HCT116 (cell line): ENCODE measurements around the gene ALG1. TPM values are rescaled to one million over a fixed set of nuclear protein-coding genes. Genes with fewer than 3 reads are reported as not detected.
"Not testable (repeated sequence)": the region's sequence is repeated elsewhere in the genome, so short reads cannot be mapped to it uniquely, and the experiment has no call there.

Experiments used
- ATAC-seq: fragments of 200-7000 bp; cut with Tn5 transposase; 2 replicates; pipeline ENCODE4 v1.9.1; 2020; ENCODE audit warnings: mild to moderate bottlenecking, moderate library complexity
- BruUV-seq: library from RNA; stranded (reverse); fragments of 400-500 nt; replicated peaks from 2 replicates; lab custom pipeline; 2021; lab: Mats Ljungman, UMichigan
- CTCF ChIA-PET: fragments of 300-600 bp; sonication (Branson Sonifier 250); formaldehyde crosslinking; loops from one replicate; lab custom pipeline; 2021; ENCODE audit warnings: antibody characterized with exemption; lab: Charles Lee
- POLR2A ChIA-PET: fragments of 300-600, 350-600 bp; sonication (Branson Sonifier 250); formaldehyde crosslinking; loops from one replicate; lab custom pipeline; 2021; ENCODE audit warnings: antibody characterized with exemption; lab: Charles Lee
- RAD21 ChIA-PET, 2 experiments: fragments of 300-600 bp; sonication (Branson Sonifier 250); formaldehyde crosslinking; loops; one replicate each; lab custom pipeline; 2023; ENCODE audit warnings: low total read pairs in 2 of 2; ENCODE audit not compliant: uncharacterized antibody in 2 of 2, unreplicated experiment in 2 of 2, low non-redundant PET in 1 of 2; lab: Charles Lee
- DNase-seq: peaks from one replicate; pipeline ENCODE4 v3.0.0-alpha.2; 2010; ENCODE audit warnings: low read depth, low spot score
- H2AFZ ChIP-seq: fragments of 200-600 bp; shearing (Covaris generic), sonication (generic); 2 replicates; pipeline ENCODE4 v1.6.1; 2017; ENCODE audit warnings: low read depth, mixed run types, mixed read lengths, antibody characterized with exemption, low read length; ENCODE audit not compliant: poor library complexity, severe bottlenecking
- H3K27ac ChIP-seq: 2 replicates; pipeline ENCODE4 v1.5.1; 2012; ENCODE audit warnings: low read depth, low read length
- H3K27me3 ChIP-seq: fragments of 200-600 bp; sonication (generic); 2 replicates; pipeline ENCODE4 v1.6.1; 2016; ENCODE audit warnings: mixed run types, low read length, mixed read lengths; ENCODE audit not compliant: insufficient read depth
- H3K36me3 ChIP-seq, 2 experiments: fragments of 200-500 bp in 1 of 2; fragments of 200-600 bp in 1 of 2; sonication (Bioruptor generic) in 1 of 2; sonication (generic) in 1 of 2; 2 replicates each; pipeline versions ENCODE4 v1.5.1 to v1.6.1; 2014 to 2016; ENCODE audit warnings: low read length in 2 of 2, inconsistent platforms in 1 of 2, mixed read lengths in 1 of 2, mixed run types in 1 of 2; ENCODE audit not compliant: insufficient read depth in 2 of 2, control insufficient read depth in 1 of 2
- H3K4me1 ChIP-seq, 2 experiments: fragments of 200-600 bp in 1 of 2; sonication (generic) in 1 of 2; 2 replicates each; pipeline versions ENCODE4 v1.5.1 to v1.6.1; 2012 to 2017; ENCODE audit warnings: low read length in 2 of 2, inconsistent platforms in 1 of 2, mild to moderate bottlenecking in 1 of 2, mixed read lengths in 1 of 2, mixed run types in 1 of 2, moderate library complexity in 1 of 2; ENCODE audit not compliant: insufficient read depth in 2 of 2, control insufficient read depth in 1 of 2
- H3K4me2 ChIP-seq: fragments of 200-600 bp; sonication (generic); 2 replicates; pipeline ENCODE4 v1.6.1; 2017; ENCODE audit warnings: mixed run types, low read length, mixed read lengths
- H3K4me3 ChIP-seq, 2 experiments: fragments of 200-600 bp in 1 of 2; sonication (generic) in 1 of 2; replicated peaks in 1 of 2; 2 replicates each; pipeline ENCODE4 v1.5.1; 2011 to 2016; ENCODE audit warnings: low read length in 2 of 2, control low read depth in 1 of 2, low read depth in 1 of 2, mild to moderate bottlenecking in 1 of 2, mixed read lengths in 1 of 2, mixed run types in 1 of 2
- H3K79me2 ChIP-seq: fragments of 200-600 bp; sonication (generic); 2 replicates; pipeline ENCODE4 v1.6.1; 2017; ENCODE audit warnings: mild to moderate bottlenecking, mixed run types, low read length, moderate library complexity, mixed read lengths; ENCODE audit not compliant: insufficient read depth
- H3K9ac ChIP-seq: fragments of 200-600 bp; sonication (generic); 2 replicates; pipeline ENCODE4 v1.6.1; 2016; ENCODE audit warnings: low read length, mixed read lengths
- H3K9me2 ChIP-seq: fragments of 200-600 bp; sonication (generic), shearing (Covaris generic); 2 replicates; pipeline ENCODE4 v1.6.1; 2017; ENCODE audit warnings: mixed run types, mild to moderate bottlenecking, moderate library complexity; ENCODE audit not compliant: insufficient read depth
- H3K9me3 ChIP-seq, 2 experiments: fragments of 200-500 bp in 1 of 2; fragments of 200-600 bp in 1 of 2; sonication (Bioruptor generic) in 1 of 2; sonication (generic) in 1 of 2; 2 replicates each; pipeline ENCODE4 v1.6.1; 2014 to 2017; ENCODE audit warnings: low read length in 2 of 2, mixed read lengths in 2 of 2, inconsistent platforms in 1 of 2, low read depth in 1 of 2, mild to moderate bottlenecking in 1 of 2, mixed run types in 1 of 2, moderate library complexity in 1 of 2; ENCODE audit not compliant: control insufficient read depth in 1 of 2, insufficient read depth in 1 of 2
- H4K20me1 ChIP-seq: fragments of 200-600 bp; sonication (generic), shearing (Covaris generic); 2 replicates; pipeline ENCODE4 v1.6.1; 2017; ENCODE audit warnings: mixed run types, mild to moderate bottlenecking, moderate library complexity; ENCODE audit not compliant: insufficient read depth
- EGR1 ChIP-seq: IDR thresholded peaks from 2 replicates; pipeline ENCODE4 v1.6.1; 2012; ENCODE audit warnings: low read depth
- FOSL1 ChIP-seq: IDR thresholded peaks from 2 replicates; pipeline ENCODE4 v1.6.1; 2012; ENCODE audit warnings: low read depth
- SIN3A ChIP-seq: IDR thresholded peaks from 2 replicates; pipeline ENCODE4 v1.6.1; 2012; ENCODE audit warnings: low read depth
- SRF ChIP-seq: IDR thresholded peaks from 2 replicates; pipeline ENCODE4 v1.6.1; 2012; ENCODE audit warnings: low read depth
- TCF7L2 ChIP-seq: IDR thresholded peaks from 2 replicates; pipeline ENCODE4 v1.7.0; 2011; ENCODE audit warnings: borderline replicate concordance, inconsistent platforms; ENCODE audit not compliant: insufficient read depth, insufficient read length; ENCODE audit errors: extremely low read depth
- YY1 ChIP-seq: IDR thresholded peaks from 2 replicates; pipeline ENCODE4 v1.6.1; 2011; ENCODE audit warnings: low read length, low read depth, moderate library complexity, mild to moderate bottlenecking; ENCODE audit not compliant: insufficient replicate concordance; ENCODE audit errors: extremely low read depth
- ZNF274 ChIP-seq: fragments of 200-500 bp; sonication (Bioruptor generic); IDR thresholded peaks from 2 replicates; pipeline ENCODE4 v1.6.1; 2014; ENCODE audit warnings: mild to moderate bottlenecking, low read depth, low read length, inconsistent platforms
- intact Hi-C: fragments of 100-400 bp; cut with micrococcal nuclease; formaldehyde crosslinking; loops from 2 replicates; pipeline ENCODE4 v1.10.0; 2022
- total RNA-seq: library from RNA; stranded (reverse); gene quantifications from one replicate; pipeline ENCODE4 v1.2.1, GENCODE V29; 2021; ENCODE audit not compliant: unreplicated experiment
- TF ChIP-seq, protein P1 (sequence below): IDR thresholded peaks from 2 replicates; pipeline ENCODE4 v1.6.1; 2012
- TF ChIP-seq, protein P2 (sequence below): IDR thresholded peaks from 2 replicates; pipeline ENCODE4 v1.6.1; 2012

ALG1 gene
- total RNA-seq, 1 experiment from 2014 or later = 27.1 TPM

DNA sequence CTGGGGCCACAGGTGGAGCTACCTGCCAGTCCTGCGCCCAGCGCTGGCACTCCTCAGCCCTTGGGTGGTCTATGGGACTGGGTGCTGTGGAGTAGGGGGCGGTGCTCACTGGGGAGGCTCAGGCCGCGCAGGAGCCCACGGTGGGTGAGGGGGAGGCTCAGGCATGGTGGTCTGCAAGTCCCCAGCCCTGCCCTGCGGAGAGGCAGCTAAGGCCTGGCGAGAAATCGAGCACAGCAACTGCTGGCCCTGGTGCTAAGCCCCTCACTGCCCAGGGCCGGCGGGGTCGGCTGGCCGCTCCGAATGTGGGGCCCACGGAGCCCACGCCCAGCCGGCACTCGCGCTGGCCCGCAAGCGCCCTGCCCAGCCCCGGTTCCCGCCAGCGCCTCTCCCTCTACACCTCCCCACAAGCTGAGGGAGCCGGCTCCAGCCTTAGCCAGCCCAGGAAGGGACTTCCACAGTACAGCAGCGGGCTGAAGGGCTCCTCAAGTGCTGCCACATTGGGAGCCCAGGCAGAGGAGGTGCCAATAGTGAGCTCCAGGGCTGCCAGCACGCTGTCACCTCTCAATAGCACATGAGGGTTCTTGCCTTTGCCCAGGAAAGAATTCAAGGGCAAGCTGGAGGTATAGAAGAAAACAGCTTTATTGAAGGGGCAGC is 37.0 kb downstream of the ALG1 start:
- H2AFZ ChIP-seq = no peak overlapping the region
- H3K27ac ChIP-seq = no peak overlapping the region
- no TSS peak for BruUV-seq
- intact Hi-C loops = no loop called here
- H3K79me2 ChIP-seq = no peaks in the 10 kb centered on the region
- no peak for DNase-seq
- H3K9me3 ChIP-seq = no peaks in the 10 kb centered on the region
- H3K9me2 ChIP-seq = no peaks in the 10 kb centered on the region
- H3K9ac ChIP-seq = no peak overlapping the region
- H3K4me2 ChIP-seq = no peak overlapping the region
- POLR2A ChIA-PET = no interaction called here
- H4K20me1 ChIP-seq = no peaks in the 10 kb centered on the region
- no peaks in the 10 kb centered on the region for H3K36me3 ChIP-seq
- no peaks in the 10 kb centered on the region for H3K27me3 ChIP-seq
- H3K4me1 ChIP-seq = no peaks in the 10 kb centered on the region
- CTCF ChIA-PET = no interaction called here
- no peak for TF ChIP-seq YY1
- TF ChIP-seq, protein P1, sequence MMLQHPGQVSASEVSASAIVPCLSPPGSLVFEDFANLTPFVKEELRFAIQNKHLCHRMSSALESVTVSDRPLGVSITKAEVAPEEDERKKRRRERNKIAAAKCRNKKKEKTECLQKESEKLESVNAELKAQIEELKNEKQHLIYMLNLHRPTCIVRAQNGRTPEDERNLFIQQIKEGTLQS = no peak
- no peak for TF ChIP-seq SIN3A
- TF ChIP-seq EGR1 = no peak
- no peak for TF ChIP-seq SRF
- TF ChIP-seq, protein P2, sequence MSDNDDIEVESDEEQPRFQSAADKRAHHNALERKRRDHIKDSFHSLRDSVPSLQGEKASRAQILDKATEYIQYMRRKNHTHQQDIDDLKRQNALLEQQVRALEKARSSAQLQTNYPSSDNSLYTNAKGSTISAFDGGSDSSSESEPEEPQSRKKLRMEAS = no peak
- no peak for TF ChIP-seq FOSL1
- no peak for TF ChIP-seq TCF7L2
- TF ChIP-seq ZNF274 = no peak
- no peak for ATAC-seq
- RAD21 ChIA-PET = no interaction called here
- no peak overlapping the region for H3K4me3 ChIP-seq

DNA sequence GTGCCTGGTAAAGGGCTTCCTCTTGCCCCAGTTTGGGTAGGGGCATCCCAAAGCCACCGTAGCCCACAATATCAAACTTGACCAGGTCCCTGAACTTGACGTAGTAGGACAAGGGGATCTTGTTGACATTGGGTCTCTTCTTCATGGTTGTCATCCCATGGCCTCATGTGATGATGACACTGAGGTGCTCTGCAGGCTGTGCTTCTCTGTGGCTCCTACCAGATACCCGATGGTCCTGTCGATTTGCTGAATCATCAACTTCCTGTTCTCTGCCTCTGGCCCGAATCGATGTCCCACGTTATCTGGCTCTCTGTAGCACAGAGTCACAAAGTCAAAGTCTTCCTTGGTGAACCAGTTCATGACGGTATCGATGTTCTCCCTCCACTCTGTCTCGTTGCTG is 39.3 kb downstream of the ALG1 start:
- H3K9ac ChIP-seq, H3K9me3 ChIP-seq, H3K4me1 ChIP-seq, H4K20me1 ChIP-seq, ATAC-seq, POLR2A ChIA-PET, H3K27ac ChIP-seq, H3K4me2 ChIP-seq, RAD21 ChIA-PET, BruUV-seq, CTCF ChIA-PET, H2AFZ ChIP-seq, H3K9me2 ChIP-seq, H3K79me2 ChIP-seq, intact Hi-C loops, H3K27me3 ChIP-seq, H3K36me3 ChIP-seq, DNase-seq, H3K4me3 ChIP-seq: not testable (repeated sequence)

DNA sequence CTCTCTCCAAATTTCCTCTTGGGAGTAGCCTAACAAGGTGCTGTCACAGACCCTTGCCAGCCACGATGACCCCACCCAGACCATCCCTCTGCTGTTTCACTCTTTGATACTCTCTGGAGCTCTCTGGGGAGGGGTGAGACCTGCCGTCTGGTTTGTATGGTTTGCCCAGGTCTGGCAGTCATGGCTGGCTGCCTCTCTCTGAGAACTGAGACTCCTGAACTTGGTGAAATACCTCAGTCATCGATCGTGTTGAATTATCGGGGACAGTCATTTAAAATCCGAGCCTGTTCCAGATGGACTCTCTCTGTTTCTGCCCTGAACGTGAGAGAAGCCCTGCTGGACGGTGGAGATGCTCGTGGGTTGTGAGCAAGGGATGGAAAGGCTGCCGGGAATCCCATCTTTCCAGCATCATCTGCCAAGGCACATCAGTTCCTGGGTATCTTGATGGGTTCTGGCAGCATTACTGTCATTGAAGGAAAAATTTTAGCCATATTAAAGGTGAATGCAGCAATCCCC is 45.2 kb downstream of the ALG1 start:
- H3K4me2 ChIP-seq, CTCF ChIA-PET, ATAC-seq, POLR2A ChIA-PET, H3K9ac ChIP-seq, H2AFZ ChIP-seq, H3K36me3 ChIP-seq, H3K9me2 ChIP-seq, H3K79me2 ChIP-seq, H3K9me3 ChIP-seq, H3K27ac ChIP-seq, H4K20me1 ChIP-seq, intact Hi-C loops, H3K4me3 ChIP-seq, DNase-seq, H3K27me3 ChIP-seq, H3K4me1 ChIP-seq, RAD21 ChIA-PET, BruUV-seq: not testable (repeated sequence)
